Prostate gland (tissue), 2 donors: ENCODE data around the gene MBP. TPM values are rescaled to one million over a fixed set of nuclear protein-coding genes. Genes with fewer than 3 reads are reported as not detected.

Experiments
- DNase-seq: peaks from one replicate; pipeline ENCODE4 v3.0.0-alpha.2; 2019; ENCODE audit warnings: low spot score
- H3K27ac ChIP-seq, 2 donors: fragments of 200-600 bp; sonication (generic); 2 replicates each; pipeline ENCODE4 v1.5.1; 2017 to 2019
- H3K27me3 ChIP-seq: fragments of 200-600 bp; sonication (generic); replicated peaks from 2 replicates; pipeline ENCODE4 v1.5.1; 2019; ENCODE audit not compliant: insufficient read depth
- H3K36me3 ChIP-seq, 2 donors: fragments of 200-600 bp; sonication (generic); 1 replicate in 1 of 2; 2 replicates in 1 of 2; pipeline versions ENCODE4 v1.5.1 to v1.8.1; 2017 to 2019
- H3K4me1 ChIP-seq: fragments of 200-600 bp; sonication (generic); replicated peaks from 2 replicates; pipeline ENCODE4 v1.5.1; 2019
- H3K4me3 ChIP-seq, 2 donors: fragments of 200-600 bp; sonication (generic); 2 replicates each; pipeline ENCODE4 v1.5.1; 2017 to 2019
- H3K9me3 ChIP-seq: fragments of 200-600 bp; sonication (generic); 2 replicates; pipeline ENCODE4 v1.5.1; 2017
- POLR2A ChIP-seq: fragments of 450-650 bp; IDR thresholded peaks from one replicate; pipeline ENCODE4 v1.6.1; 2016; ENCODE audit warnings: antibody characterized with exemption, mild to moderate bottlenecking
- POLR2AphosphoS5 ChIP-seq: sonication (generic); formaldehyde crosslinking; IDR thresholded peaks from one replicate; pipeline ENCODE4 v1.6.1; 2017; ENCODE audit warnings: antibody characterized with exemption
- WGBS: methylation state at CpG from one replicate; pipeline ENCODE4 v1.1.5; 2018; 5-methylcytosine and 5-hydroxymethylcytosine counted together
- intact Hi-C: fragments of 100-400 bp; cut with DNase I; formaldehyde crosslinking; loops from one replicate; pipeline ENCODE4 v1.14.2; 2022
- total RNA-seq, 2 donors: library from RNA; depleted of rRNA; stranded (reverse); fragments of >200 nt; gene quantifications; one replicate each; pipeline ENCODE4 v1.1.0, GENCODE V29; 2016
- TF ChIP-seq, protein P1 (sequence below), 4 experiments: fragments of 200-600 bp in 2 of 4; fragments of 450-650 bp in 2 of 4; sonication (generic) in 2 of 4; IDR thresholded peaks; 1 replicate in 3 of 4; 2 replicates in 1 of 4; pipeline ENCODE4 v1.5.1; 2016 to 2019; ENCODE audit warnings: antibody characterized with exemption in 4 of 4, mild to moderate bottlenecking in 2 of 4, moderate library complexity in 2 of 4

MBP gene
- total RNA-seq, 2 donors from 2014 or later: 19.8 to 43.5 TPM

DNA sequence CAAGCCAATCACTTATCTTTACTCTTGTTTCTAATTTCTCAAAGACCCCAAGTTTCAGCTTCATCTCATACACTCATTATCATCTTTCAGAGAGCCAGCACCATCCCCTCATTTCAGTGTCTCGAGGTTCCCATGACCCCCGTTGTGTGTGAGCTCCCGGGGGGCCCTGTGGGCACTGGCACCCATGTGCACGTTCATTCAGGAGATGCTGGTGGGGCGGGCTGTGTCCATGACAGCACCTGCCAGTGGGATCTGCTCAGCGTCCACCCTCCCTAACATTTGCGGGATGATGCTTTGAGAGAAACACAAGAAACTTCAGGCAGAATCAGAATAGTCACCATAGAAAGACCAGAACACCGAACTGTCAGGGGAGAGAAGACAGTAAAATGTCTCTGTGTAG, 120.5 kb downstream of the MBP start:
- TF ChIP-seq POLR2A: no peak
- TF ChIP-seq, protein P1, sequence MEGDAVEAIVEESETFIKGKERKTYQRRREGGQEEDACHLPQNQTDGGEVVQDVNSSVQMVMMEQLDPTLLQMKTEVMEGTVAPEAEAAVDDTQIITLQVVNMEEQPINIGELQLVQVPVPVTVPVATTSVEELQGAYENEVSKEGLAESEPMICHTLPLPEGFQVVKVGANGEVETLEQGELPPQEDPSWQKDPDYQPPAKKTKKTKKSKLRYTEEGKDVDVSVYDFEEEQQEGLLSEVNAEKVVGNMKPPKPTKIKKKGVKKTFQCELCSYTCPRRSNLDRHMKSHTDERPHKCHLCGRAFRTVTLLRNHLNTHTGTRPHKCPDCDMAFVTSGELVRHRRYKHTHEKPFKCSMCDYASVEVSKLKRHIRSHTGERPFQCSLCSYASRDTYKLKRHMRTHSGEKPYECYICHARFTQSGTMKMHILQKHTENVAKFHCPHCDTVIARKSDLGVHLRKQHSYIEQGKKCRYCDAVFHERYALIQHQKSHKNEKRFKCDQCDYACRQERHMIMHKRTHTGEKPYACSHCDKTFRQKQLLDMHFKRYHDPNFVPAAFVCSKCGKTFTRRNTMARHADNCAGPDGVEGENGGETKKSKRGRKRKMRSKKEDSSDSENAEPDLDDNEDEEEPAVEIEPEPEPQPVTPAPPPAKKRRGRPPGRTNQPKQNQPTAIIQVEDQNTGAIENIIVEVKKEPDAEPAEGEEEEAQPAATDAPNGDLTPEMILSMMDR (IDR thresholded peaks at IDR 0.05): no peak
- no peak for TF ChIP-seq POLR2AphosphoS5
- H3K36me3 ChIP-seq: no peaks in the 10 kb centered on the region
- no peaks in the 10 kb centered on the region for H3K4me1 ChIP-seq
- no peak for DNase-seq
- no peaks in the 10 kb centered on the region for H3K9me3 ChIP-seq
- no peak overlapping the region for H3K4me3 ChIP-seq
- no peak overlapping the region for H3K27ac ChIP-seq
- intact Hi-C loops: no loop called here
- no peaks in the 10 kb centered on the region for H3K27me3 ChIP-seq
- 89% methylated on average over 8 of the region's 8 CpGs for WGBS

DNA sequence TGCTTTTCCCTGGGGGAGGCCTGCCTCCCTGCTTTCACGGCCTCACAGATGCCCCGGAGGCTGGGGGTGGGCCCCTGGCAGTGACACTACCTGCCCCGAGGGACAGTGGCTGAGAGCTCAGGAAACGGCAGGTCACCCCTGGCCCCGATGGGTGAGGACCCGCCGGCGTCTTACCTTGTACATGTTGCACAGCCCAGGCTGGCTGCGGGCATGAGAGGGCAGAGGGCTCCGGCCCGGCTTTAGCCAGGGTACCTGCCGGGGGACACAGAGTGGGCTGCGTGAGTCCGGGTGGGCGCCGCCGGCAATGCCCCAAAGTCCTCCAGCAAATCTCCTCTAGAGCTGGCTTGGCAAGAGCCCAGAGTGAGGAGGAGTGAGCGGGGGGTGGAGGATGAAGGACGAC, 122.9 kb downstream of the MBP start:
- Histone ChIP-seq H3K27me3 (no peaks in the 10 kb centered on the region), H3K4me3 (no peak overlapping the region), H3K4me1 (no peaks in the 10 kb centered on the region), H3K36me3 (no peaks in the 10 kb centered on the region), H3K27ac (no peak overlapping the region), H3K9me3 (no peaks in the 10 kb centered on the region)
- intact Hi-C loops: no loop called here
- TF ChIP-seq POLR2A (no peak), POLR2AphosphoS5 (no peak)
- TF ChIP-seq, protein P1 (IDR thresholded peaks at IDR 0.05): no peak
- no peak for DNase-seq
- WGBS: 93% methylated on average over 15 of the region's 19 CpGs

DNA sequence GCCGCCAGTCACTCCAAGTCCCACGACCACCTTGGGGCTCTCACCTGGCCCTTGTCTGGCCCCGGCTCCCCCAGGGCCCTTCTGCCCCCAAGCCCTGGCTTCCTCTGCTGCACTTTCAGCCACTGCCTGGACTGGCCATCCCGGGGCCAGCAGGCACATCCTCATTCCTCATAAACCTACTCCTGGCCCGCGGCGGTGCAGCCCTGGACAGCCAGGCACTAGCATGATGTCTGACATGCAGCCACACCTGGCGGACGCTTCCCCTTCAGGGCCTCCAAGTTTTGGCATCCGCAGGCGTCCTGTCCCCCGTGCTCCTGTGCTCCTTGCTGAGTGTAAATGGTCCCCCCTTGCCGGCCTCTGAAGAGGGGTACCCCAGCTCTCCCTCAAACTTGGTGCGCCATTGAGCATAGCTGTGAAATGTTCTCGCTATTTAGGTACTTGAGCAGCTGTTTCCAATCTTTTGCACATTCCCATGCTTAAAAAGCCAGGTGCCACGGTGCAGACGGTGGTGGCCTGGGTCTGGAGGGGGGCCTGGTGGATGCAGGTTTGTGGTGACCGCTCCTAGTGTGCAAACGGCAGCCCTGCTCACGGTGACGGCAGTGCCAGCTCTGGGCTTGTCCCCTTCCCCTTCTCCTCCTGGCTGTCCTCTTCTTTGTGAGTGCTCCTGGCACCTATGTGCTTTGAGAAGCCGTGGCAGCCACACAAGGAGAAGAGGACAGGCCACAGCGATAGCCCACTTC, 123.8 kb downstream of the MBP start:
- no peak for DNase-seq
- intact Hi-C loops: no loop called here
- TF ChIP-seq POLR2A (no peak), POLR2AphosphoS5 (no peak)
- TF ChIP-seq, protein P1 (IDR thresholded peaks at IDR 0.05): no peak

DNA sequence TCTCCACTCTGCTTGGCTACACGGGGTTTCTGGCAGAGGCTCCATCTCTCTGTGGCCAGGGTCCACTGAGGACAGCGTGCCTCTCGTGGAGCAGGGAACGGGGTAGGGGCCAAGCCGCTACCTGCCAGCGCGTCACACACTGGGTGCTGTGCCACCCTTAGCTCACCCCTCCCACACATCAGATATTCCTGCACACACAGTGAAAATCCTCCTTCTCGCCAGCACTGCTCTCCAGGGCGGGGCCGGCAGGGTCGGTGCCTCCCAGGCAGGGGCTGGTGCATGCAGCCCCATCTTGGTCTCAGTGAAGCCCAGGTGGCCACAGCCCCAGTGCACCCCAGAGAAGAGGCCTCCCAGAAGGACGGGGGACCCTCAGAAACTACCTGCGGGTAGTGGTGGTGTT, 124.6 kb downstream of the MBP start:
- H3K27me3 ChIP-seq: no peaks in the 10 kb centered on the region
- H3K36me3 ChIP-seq: no peaks in the 10 kb centered on the region
- H3K4me3 ChIP-seq: no peak overlapping the region
- no peak overlapping the region for H3K27ac ChIP-seq
- WGBS: 91% methylated on average over 13 of the region's 13 CpGs
- no peaks in the 10 kb centered on the region for H3K4me1 ChIP-seq
- intact Hi-C loops: no loop called here
- H3K9me3 ChIP-seq: no peaks in the 10 kb centered on the region
- TF ChIP-seq POLR2A (no peak), POLR2AphosphoS5 (no peak)
- TF ChIP-seq, protein P1 (IDR thresholded peaks at IDR 0.05): no peak
- DNase-seq: no peak

More for the DNA sequence above, 123.8 kb downstream of the MBP start:
- no peaks in the 10 kb centered on the region for H3K9me3 ChIP-seq
- H3K4me3 ChIP-seq: no peak overlapping the region
- H3K27me3 ChIP-seq: no peaks in the 10 kb centered on the region
- H3K4me1 ChIP-seq: no peaks in the 10 kb centered on the region
- WGBS: 83% methylated on average over 19 of the region's 23 CpGs
- H3K27ac ChIP-seq: no peak overlapping the region
- no peaks in the 10 kb centered on the region for H3K36me3 ChIP-seq

DNA sequence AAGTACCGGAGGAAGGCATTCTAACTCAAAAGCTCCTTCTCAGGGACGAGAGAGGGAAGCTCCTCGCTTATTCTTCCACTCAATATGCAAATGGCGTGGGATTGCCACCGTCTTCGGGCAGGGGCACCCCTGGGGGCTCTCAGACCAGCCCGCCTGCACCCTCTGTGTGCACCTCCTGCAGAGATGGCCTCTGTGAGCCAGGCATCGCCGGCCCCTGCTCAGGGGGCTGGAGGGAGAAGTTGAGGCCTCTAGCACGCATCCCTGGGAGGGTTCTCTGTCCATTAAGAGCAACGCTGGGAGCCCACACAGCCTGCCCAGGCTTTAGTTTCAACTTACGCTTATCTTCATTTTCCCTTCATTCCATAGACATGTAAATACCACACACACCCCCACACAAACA, 125.3 kb downstream of the MBP start:
- WGBS: 79% methylated on average over 12 of the region's 12 CpGs

More for the DNA sequence above, 125.3 kb downstream of the MBP start:
- DNase-seq: no peak
- no peaks in the 10 kb centered on the region for H3K27me3 ChIP-seq
- intact Hi-C loops: no loop called here
- no peak overlapping the region for H3K4me3 ChIP-seq
- TF ChIP-seq POLR2A (no peak), POLR2AphosphoS5 (no peak)
- TF ChIP-seq, protein P1 (IDR thresholded peaks at IDR 0.05): no peak
- no peaks in the 10 kb centered on the region for H3K36me3 ChIP-seq
- H3K4me1 ChIP-seq: no peaks in the 10 kb centered on the region
- no peak overlapping the region for H3K27ac ChIP-seq
- no peaks in the 10 kb centered on the region for H3K9me3 ChIP-seq
